Spleen (tissue), 11 donors: ENCODE measurements around the gene TMEM130. TPM values are rescaled to one million over a fixed set of nuclear protein-coding genes. Genes with fewer than 3 reads are reported as not detected.

Experiments
- DNase-seq: peaks from one replicate; pipeline ENCODE4 v3.0.0-alpha.2; 2020
- H3K27ac ChIP-seq, 8 donors: fragments of 200-600 bp; sonication (generic) in 7 of 8; 1 replicate in 4 of 8; 2 replicates in 4 of 8; pipeline versions ENCODE4 v1.5.0 to v1.8.0; 2016 to 2021; ENCODE audit warnings: inconsistent platforms in 4 of 8, mild to moderate bottlenecking in 4 of 8, moderate library complexity in 1 of 8
- H3K27me3 ChIP-seq, 7 donors: fragments of 200-600 bp; sonication (generic) in 6 of 7; replicated peaks in 1 of 7; 1 replicate in 4 of 7; 2 replicates in 3 of 7; pipeline versions ENCODE4 v1.5.0 to v1.8.0; 2016 to 2021; ENCODE audit warnings: inconsistent platforms in 3 of 7, mild to moderate bottlenecking in 1 of 7
- H3K36me3 ChIP-seq, 6 donors: fragments of 200-600 bp; sonication (generic) in 5 of 6; 1 replicate in 4 of 6; 2 replicates in 2 of 6; pipeline versions ENCODE4 v1.5.0 to v1.8.0; 2016 to 2021; ENCODE audit warnings: inconsistent platforms in 2 of 6
- H3K4me1 ChIP-seq, 6 donors: fragments of 200-600 bp; sonication (generic) in 5 of 6; 1 replicate in 3 of 6; 2 replicates in 3 of 6; pipeline versions ENCODE4 v1.5.0 to v1.8.0; 2016 to 2021; ENCODE audit warnings: inconsistent platforms in 3 of 6
- H3K4me3 ChIP-seq, 8 donors: fragments of 200-600 bp; sonication (generic) in 7 of 8; 1 replicate in 4 of 8; 2 replicates in 4 of 8; pipeline versions ENCODE4 v1.5.0 to v1.8.0; 2016 to 2021; ENCODE audit warnings: inconsistent platforms in 4 of 8, mild to moderate bottlenecking in 4 of 8, moderate library complexity in 2 of 8
- H3K9me3 ChIP-seq, 8 donors: fragments of 200-600 bp; sonication (generic) in 7 of 8; 1 replicate in 4 of 8; 2 replicates in 4 of 8; pipeline versions ENCODE4 v1.5.0 to v1.8.0; 2016 to 2021; ENCODE audit warnings: inconsistent platforms in 4 of 8
- POLR2A ChIP-seq, 3 donors: fragments of 450-650 bp; IDR thresholded peaks; one replicate each; pipeline ENCODE4 v1.5.1; 2017; ENCODE audit warnings: antibody characterized with exemption in 3 of 3, mild to moderate bottlenecking in 1 of 3
- POLR2AphosphoS5 ChIP-seq, 3 donors: sonication (generic); formaldehyde crosslinking; IDR thresholded peaks; one replicate each; pipeline ENCODE4 v1.5.1; 2017; ENCODE audit warnings: antibody characterized with exemption in 3 of 3
- WGBS, 5 donors: extraction: QIAGEN DNeasy Blood & Tissue Kit in 3 of 5; methylation state at CpG; one replicate each; pipeline versions ENCODE4 v1.1.5 to v1.1.7; 2013 to 2018; 5-methylcytosine and 5-hydroxymethylcytosine counted together
- intact Hi-C: fragments of 100-400 bp; cut with DNase I; formaldehyde crosslinking; loops from one replicate; pipeline ENCODE4 v1.15.0; 2023; ENCODE audit warnings: low total_unique reads
- polyA plus RNA-seq, 3 donors: library from polyadenylated mRNA; stranded (reverse); fragments of 200-250 nt; gene quantifications; one replicate each; pipeline ENCODE4 v1.2.1, GENCODE V29; 2013
- total RNA-seq, 7 donors: library from RNA; depleted of rRNA in 3 of 7; stranded (reverse); fragments of >200 nt in 3 of 7; fragmentation: NEBNext Ultra II Directional in 4 of 7; extraction: Animal tissue kit (Norgen Biotek cat#: 25700) in 4 of 7; gene quantifications; one replicate each; pipeline versions ENCODE4 v1.1.0 to v1.2.1, GENCODE V29; 2016 to 2021
- TF ChIP-seq, protein P1 (sequence below), 11 experiments: fragments of 200-600 bp in 7 of 11; fragments of 450-650 bp in 4 of 11; sonication (generic) in 4 of 11; IDR thresholded peaks in 8 of 11; conservative IDR thresholded peaks in 3 of 11; 1 replicate in 7 of 11; 2 replicates in 4 of 11; pipeline versions ENCODE4 v1.4.0 to v1.8.0; 2016 to 2021; ENCODE audit warnings: antibody characterized with exemption in 11 of 11, inconsistent platforms in 4 of 11, mild to moderate bottlenecking in 1 of 11
- donor health status: healthy with polysubstance abuse.
- donor health status: DM: no; HTN: no; CAD: no; lungs with moderate emphysema.
- donor health status: DM: no; HTN: no; CAD: no.
- donor health status: Bipolar disorder and iron deficiency.
- donor health status: healthy.
- donor health status: DM: no; HTN: no; CAD: no.
- donor health status: DM: yes; HTN: yes; CAD: no.

The TMEM130 gene
- total and polyA plus RNA-seq, 10 donors: 0.11 to 0.55 (median 0.37) TPM; not detected in 3

DNA sequence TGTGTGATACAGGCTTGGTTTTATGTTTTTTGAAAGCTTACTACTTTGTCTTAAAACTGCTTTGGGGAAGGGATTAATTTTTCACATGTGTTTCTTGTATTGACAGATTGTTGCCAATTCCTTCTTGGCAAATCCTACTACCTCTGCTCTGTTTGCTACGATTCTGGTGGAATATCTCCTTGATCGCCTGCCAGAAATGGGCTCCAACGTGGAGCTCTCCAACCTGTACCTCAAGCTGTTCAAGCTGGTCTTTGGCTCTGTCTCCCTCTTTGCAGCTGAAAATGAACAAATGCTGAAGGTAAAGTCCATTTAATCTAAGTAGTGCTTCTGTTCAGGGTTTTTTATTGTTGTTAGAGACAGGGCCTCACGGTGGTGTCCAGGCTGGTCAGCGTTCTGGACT, 42.1 kb upstream of the TMEM130 start:
- TF ChIP-seq, protein P1, sequence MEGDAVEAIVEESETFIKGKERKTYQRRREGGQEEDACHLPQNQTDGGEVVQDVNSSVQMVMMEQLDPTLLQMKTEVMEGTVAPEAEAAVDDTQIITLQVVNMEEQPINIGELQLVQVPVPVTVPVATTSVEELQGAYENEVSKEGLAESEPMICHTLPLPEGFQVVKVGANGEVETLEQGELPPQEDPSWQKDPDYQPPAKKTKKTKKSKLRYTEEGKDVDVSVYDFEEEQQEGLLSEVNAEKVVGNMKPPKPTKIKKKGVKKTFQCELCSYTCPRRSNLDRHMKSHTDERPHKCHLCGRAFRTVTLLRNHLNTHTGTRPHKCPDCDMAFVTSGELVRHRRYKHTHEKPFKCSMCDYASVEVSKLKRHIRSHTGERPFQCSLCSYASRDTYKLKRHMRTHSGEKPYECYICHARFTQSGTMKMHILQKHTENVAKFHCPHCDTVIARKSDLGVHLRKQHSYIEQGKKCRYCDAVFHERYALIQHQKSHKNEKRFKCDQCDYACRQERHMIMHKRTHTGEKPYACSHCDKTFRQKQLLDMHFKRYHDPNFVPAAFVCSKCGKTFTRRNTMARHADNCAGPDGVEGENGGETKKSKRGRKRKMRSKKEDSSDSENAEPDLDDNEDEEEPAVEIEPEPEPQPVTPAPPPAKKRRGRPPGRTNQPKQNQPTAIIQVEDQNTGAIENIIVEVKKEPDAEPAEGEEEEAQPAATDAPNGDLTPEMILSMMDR (IDR thresholded peaks at IDR 0.05 in 8 of 11, conservative IDR thresholded peaks at IDR 0.05 in 3 of 11): no peak
- TF ChIP-seq POLR2AphosphoS5 (IDR thresholded peaks at IDR 0.05) (no peak), POLR2A (IDR thresholded peaks at IDR 0.05) (no peak)
- H3K4me1 ChIP-seq: no peaks in the 10 kb centered on the region
- peak; percentile 6 for DNase-seq
- H3K9me3 ChIP-seq: no peaks in the 10 kb centered on the region
- intact Hi-C loops: no loop called here
- WGBS, 5 donors: 92 to 97% (median 93%) methylated on average over 5 of the region's 5 CpGs
- H3K4me3 ChIP-seq: no peak overlapping the region
- no peak overlapping the region for H3K27ac ChIP-seq
- H3K27me3 ChIP-seq: no peaks in the 10 kb centered on the region
- H3K36me3 ChIP-seq: peaks cover 4 to 100% (median 92%) of the 10 kb centered on the region in 6 donors

DNA sequence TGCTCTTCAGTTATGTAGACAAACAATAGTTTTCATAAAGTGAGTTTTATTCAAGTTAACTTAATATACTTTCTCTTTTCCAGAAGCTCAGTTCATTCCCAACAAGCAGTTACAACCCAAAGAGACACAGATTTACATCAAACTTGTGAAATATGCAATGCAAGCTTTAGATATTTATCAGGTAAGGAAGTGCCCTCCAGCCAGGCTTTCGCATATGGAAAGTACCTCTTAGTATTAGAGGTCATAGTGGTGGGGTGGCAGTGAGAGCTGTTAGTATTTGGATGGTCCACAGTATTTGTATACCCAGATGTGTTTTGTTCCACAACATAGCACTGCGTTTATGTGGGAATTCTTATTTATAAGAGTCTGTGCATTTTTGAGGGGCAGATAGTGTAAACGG, 40.6 kb upstream of the TMEM130 start:
- no peak overlapping the region for H3K27ac ChIP-seq
- intact Hi-C loops: no loop called here
- peaks cover 4 to 100% (median 90%) of the 10 kb centered on the region in 6 donors for H3K36me3 ChIP-seq
- H3K4me1 ChIP-seq: no peaks in the 10 kb centered on the region
- no peaks in the 10 kb centered on the region for H3K9me3 ChIP-seq
- TF ChIP-seq, protein P1 (IDR thresholded peaks at IDR 0.05 in 8 of 11, conservative IDR thresholded peaks at IDR 0.05 in 3 of 11): no peak
- TF ChIP-seq POLR2A (IDR thresholded peaks at IDR 0.05) (no peak), POLR2AphosphoS5 (IDR thresholded peaks at IDR 0.05) (no peak)
- DNase-seq: no peak
- WGBS, 5 donors: 93 to 98% (median 97%) methylated on average over 3 of the region's 3 CpGs
- H3K4me3 ChIP-seq: no peak overlapping the region
- H3K27me3 ChIP-seq: no peaks in the 10 kb centered on the region

DNA sequence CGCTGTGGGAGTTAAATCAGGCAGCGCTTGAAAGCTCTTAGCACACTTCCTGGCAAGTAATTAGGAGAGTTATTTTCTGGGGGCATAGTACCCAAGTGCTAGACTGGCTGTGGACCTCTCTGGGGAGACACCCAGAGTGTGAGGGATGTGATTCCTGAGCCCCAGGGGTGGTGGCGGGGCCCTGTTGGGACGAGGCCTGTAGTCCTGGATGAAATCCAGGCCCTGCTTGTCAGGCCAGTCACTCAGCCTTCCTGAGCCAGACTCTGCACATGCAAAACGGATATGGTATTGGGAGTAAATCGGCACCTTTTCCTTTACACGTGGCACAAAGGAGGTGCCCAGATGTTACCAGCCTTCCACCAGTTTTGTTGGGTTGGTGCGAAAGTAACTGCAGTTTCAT, 39.7 kb upstream of the TMEM130 start:
- DNase-seq: no peak
- H3K4me1 ChIP-seq: no peaks in the 10 kb centered on the region

DNA sequence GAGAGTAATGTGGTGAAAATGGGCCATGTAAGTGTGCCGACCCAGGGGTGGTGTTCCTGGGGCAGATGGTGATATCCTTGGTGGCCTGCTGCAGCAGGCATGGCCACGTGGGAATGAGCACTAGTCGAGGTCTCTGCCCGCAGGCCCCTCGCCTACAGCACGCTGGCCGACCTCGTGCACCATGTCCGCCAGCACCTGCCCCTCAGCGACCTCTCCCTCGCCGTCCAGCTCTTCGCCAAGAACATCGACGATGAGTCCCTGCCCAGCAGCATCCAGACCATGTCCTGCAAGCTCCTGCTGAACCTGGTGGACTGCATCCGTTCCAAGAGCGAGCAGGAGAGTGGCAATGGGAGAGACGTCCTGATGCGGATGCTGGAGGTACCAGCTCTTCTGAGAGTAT, 38.8 kb upstream of the TMEM130 start:
- no peak overlapping the region for H3K27ac ChIP-seq
- H3K36me3 ChIP-seq: peaks cover 4 to 100% (median 96%) of the 10 kb centered on the region in 6 donors
- TF ChIP-seq, protein P1 (IDR thresholded peaks at IDR 0.05 in 8 of 11, conservative IDR thresholded peaks at IDR 0.05 in 3 of 11): no peak
- TF ChIP-seq POLR2AphosphoS5 (IDR thresholded peaks at IDR 0.05): peak in 2 of 3 donors; percentile 7 to 36
- intact Hi-C loops: no loop called here
- no peak overlapping the region for H3K4me3 ChIP-seq
- no peaks in the 10 kb centered on the region for H3K9me3 ChIP-seq
- 92 to 97% (median 96%) methylated on average over 19 of the region's 19 CpGs for WGBS, 5 donors
- no peaks in the 10 kb centered on the region for H3K27me3 ChIP-seq
- no peaks in the 10 kb centered on the region for H3K4me1 ChIP-seq
- DNase-seq: no peak

More for the DNA sequence above, 39.7 kb upstream of the TMEM130 start:
- Histone ChIP-seq H3K27me3 (no peaks in the 10 kb centered on the region), H3K27ac (no peak overlapping the region), H3K36me3 (peaks cover 4 to 100% (median 93%) of the 10 kb centered on the region in 6 donors), H3K9me3 (no peaks in the 10 kb centered on the region), H3K4me3 (no peak overlapping the region)
- intact Hi-C loops: no loop called here
- WGBS, 5 donors: 92 to 99% (median 97%) methylated on average over 6 to 8 of the region's 8 CpGs
- TF ChIP-seq, protein P1 (IDR thresholded peaks at IDR 0.05 in 8 of 11, conservative IDR thresholded peaks at IDR 0.05 in 3 of 11): no peak
- no peak for TF ChIP-seq POLR2A (IDR thresholded peaks at IDR 0.05)
- TF ChIP-seq POLR2AphosphoS5 (IDR thresholded peaks at IDR 0.05): no peak
